ENCODE results near the gene SLC6A5. TPM values are rescaled to one million over a fixed set of nuclear protein-coding genes. Genes with fewer than 3 reads are reported as not detected.

Gene SLC6A5
- total RNA-seq, 6 experiments from 2014 or later, result not detected

GRCh38 chr11:20661445-20661844, 62.0 kb downstream of the SLC6A5 start:
- H3K27me3 Mint-ChIP-seq (ENCODE audit: insufficient read depth), result no peaks in the 10 kb centered on the region
- TF ChIP-seq CTCF (IDR thresholded peaks at IDR 0.05), result no peak
- H3K27ac Mint-ChIP-seq, result no peak overlapping the region
- H3K9me3 Mint-ChIP-seq, result no peaks in the 10 kb centered on the region
- H3K4me3 Mint-ChIP-seq, result no peak overlapping the region
- no peaks in the 10 kb centered on the region for H3K36me3 Mint-ChIP-seq (ENCODE audit: low read depth)
- H3K4me1 Mint-ChIP-seq (ENCODE audit: low read depth), result no peaks in the 10 kb centered on the region
- no peak for DNase-seq

GRCh38 chr11:20661850-20662249, 62.4 kb downstream of the SLC6A5 start:
- Mint-ChIP-seq H3K4me3 (no peak overlapping the region), H3K9me3 (no peaks in the 10 kb centered on the region), H3K36me3 (ENCODE audit: low read depth) (no peaks in the 10 kb centered on the region), H3K4me1 (ENCODE audit: low read depth) (no peaks in the 10 kb centered on the region), H3K27me3 (ENCODE audit: insufficient read depth) (no peaks in the 10 kb centered on the region), H3K27ac (no peak overlapping the region)
- DNase-seq, result no peak
- TF ChIP-seq CTCF (IDR thresholded peaks at IDR 0.05), result no peak

- H3K27me3 Mint-ChIP-seq (ENCODE audit: insufficient read depth), result peaks cover 25% of the 10 kb centered on the region
- H3K4me1 Mint-ChIP-seq (ENCODE audit: low read depth), result no peaks in the 10 kb centered on the region
- H3K36me3 Mint-ChIP-seq (ENCODE audit: low read depth), result no peaks in the 10 kb centered on the region
- no peak for DNase-seq
- H3K9me3 Mint-ChIP-seq, result no peaks in the 10 kb centered on the region
- H3K4me3 Mint-ChIP-seq, result no peak overlapping the region
- no peak for TF ChIP-seq CTCF (IDR thresholded peaks at IDR 0.05)
- no peak overlapping the region for H3K27ac Mint-ChIP-seq
Observed at GRCh38 chr11:20668131-20668809, 68.9 kb downstream of the SLC6A5 start.

GRCh38 chr11:20668844-20669819, 69.7 kb downstream of the SLC6A5 start, which contains the start of gene NELL1:
TSS of gene NELL1 (plus strand) at chr11:20669586.
- Mint-ChIP-seq H3K4me1 (ENCODE audit: low read depth) (no peaks in the 10 kb centered on the region), H3K4me3 (no peak within 1 kb of the TSS), H3K27me3 (ENCODE audit: insufficient read depth) (peaks cover 26% of the 10 kb centered on the region), H3K36me3 (ENCODE audit: low read depth) (no peaks in the 10 kb centered on the region), H3K27ac (no peak within 1 kb of the TSS), H3K9me3 (no peaks in the 10 kb centered on the region)
- DNase-seq, result no peak
- TF ChIP-seq CTCF (IDR thresholded peaks at IDR 0.05), result no peak

- no peak for TF ChIP-seq CTCF (IDR thresholded peaks at IDR 0.05)
- Mint-ChIP-seq H3K36me3 (ENCODE audit: low read depth) (no peaks in the 10 kb centered on the region), H3K27ac (no peak overlapping the region), H3K4me1 (ENCODE audit: low read depth) (no peaks in the 10 kb centered on the region), H3K9me3 (no peaks in the 10 kb centered on the region), H3K4me3 (no peak overlapping the region), H3K27me3 (ENCODE audit: insufficient read depth) (peaks cover 26% of the 10 kb centered on the region)
- DNase-seq, result no peak
Observed at GRCh38 chr11:20669820-20670684, 70.6 kb downstream of the SLC6A5 start.
